ENCODE measurements around the gene DPP10. TPM values are rescaled to one million over a fixed set of nuclear protein-coding genes. Genes with fewer than 3 reads are reported as not detected.

DPP10 gene
- total RNA-seq, 4 donors from 2014 or later = 0.13 to 2.8 (median 0.48) TPM; not detected in 1

DNA sequence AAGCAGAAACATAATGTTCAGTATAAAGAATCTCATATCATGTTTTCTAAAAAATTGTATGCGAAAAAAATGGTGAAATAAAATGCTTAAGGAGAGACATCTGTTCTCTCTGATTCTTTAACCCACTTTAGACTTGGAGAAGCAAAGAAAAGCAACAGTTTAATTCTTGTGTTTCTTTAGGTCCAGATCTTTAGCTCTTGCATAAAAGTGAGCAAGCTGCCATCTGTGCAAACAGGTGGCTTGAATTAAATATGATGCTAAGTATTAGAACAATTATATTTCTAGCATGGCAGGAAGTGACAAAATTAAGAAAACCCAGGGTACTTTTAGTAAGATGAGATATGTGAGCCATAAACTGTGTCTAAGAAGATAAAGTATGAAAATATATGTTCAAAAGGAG, 1038.3 kb downstream of the DPP10 start:
- TF ChIP-seq, protein P1, sequence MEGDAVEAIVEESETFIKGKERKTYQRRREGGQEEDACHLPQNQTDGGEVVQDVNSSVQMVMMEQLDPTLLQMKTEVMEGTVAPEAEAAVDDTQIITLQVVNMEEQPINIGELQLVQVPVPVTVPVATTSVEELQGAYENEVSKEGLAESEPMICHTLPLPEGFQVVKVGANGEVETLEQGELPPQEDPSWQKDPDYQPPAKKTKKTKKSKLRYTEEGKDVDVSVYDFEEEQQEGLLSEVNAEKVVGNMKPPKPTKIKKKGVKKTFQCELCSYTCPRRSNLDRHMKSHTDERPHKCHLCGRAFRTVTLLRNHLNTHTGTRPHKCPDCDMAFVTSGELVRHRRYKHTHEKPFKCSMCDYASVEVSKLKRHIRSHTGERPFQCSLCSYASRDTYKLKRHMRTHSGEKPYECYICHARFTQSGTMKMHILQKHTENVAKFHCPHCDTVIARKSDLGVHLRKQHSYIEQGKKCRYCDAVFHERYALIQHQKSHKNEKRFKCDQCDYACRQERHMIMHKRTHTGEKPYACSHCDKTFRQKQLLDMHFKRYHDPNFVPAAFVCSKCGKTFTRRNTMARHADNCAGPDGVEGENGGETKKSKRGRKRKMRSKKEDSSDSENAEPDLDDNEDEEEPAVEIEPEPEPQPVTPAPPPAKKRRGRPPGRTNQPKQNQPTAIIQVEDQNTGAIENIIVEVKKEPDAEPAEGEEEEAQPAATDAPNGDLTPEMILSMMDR (IDR thresholded peaks at IDR 0.05) = no peak
- ATAC-seq (ENCODE audit: low FRiP score) (no peak), DNase-seq (ENCODE audit: low spot score) (no peak)

DNA sequence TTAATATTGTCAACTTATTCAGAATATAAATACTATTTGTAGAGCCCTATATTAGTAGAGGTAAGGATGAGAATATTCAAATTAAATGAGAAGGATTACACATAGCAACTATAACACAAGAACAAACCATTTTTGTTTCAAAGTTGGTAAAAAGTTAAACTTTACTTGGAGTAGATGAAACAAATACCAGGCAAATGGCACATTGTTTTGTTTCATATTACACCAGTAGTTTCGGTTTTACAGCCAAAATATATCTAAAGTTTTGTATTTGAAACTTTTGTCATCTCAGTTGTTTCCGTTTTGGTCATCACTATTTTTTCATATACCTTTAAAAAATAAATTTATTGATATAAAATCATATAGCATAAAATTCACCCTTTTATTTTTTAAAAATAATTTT, 1039.4 kb downstream of the DPP10 start:
- ATAC-seq (ENCODE audit: low FRiP score) (no peak), DNase-seq (ENCODE audit: low spot score) (no peak)
- TF ChIP-seq, protein P1 (IDR thresholded peaks at IDR 0.05) = no peak

DNA sequence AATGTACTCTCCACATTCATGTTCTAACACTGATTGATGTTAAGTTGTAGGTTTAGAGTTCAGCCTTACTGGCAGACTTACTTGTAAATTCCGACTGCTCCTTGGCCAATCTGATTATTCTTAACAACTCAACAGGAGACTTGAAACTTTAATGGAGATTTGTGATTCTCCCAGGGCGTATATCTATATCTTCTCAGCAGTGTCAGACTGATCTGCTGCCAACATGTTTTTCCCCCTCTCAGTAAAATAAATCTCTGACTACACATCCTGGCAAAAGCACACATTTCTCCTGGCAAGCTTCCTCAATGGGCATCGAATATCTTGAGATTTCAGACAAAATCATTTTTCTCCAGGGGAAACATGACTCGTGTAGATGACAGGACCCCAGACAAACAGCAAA, 1041.2 kb downstream of the DPP10 start:
- DNase-seq (ENCODE audit: low spot score) (no peak), ATAC-seq (ENCODE audit: low FRiP score) (no peak)
- TF ChIP-seq, protein P1 (IDR thresholded peaks at IDR 0.05) = no peak

DNA sequence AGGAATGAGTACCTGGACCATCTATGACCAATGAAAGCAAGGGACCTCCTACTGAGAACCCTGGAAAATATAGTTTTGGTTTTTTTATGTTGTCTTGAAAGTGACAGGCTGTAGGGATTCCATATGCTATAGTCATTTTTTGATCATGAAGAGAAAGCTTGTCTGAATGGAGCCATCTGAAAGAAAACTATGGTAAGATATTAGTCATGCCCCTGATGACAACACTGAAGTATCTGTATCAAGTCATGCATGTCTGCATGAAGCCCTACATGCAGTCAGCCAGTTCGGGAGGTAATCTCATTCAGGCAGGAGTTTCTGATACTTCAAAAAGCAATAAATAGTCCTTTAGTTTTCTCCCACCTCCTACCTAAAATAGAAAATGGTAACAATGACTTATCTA, 1042.0 kb downstream of the DPP10 start:
- DNase-seq (ENCODE audit: low spot score) = no peak
- TF ChIP-seq, protein P1 (IDR thresholded peaks at IDR 0.05) = no peak
- ATAC-seq (ENCODE audit: low FRiP score) = no peak

DNA sequence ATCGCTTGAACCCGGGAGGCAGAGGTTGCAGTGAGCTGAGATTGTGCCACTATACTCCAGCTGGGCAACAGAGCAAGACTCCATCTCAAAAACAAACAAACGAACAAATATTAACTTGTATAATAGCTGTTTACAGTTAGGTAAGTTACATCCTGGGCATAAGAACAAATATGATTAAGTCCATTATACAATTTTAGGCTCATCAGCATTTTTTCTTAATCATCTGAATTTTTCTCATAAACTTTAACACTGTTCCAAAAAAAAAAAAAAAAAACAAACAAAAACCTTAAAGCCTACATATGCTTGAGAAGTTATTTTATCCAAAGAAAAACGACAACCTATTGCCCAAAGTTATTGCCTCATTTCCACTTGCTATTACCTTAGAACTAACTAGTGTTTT, 1042.5 kb downstream of the DPP10 start:
- ATAC-seq (ENCODE audit: low FRiP score) = no peak
- TF ChIP-seq, protein P1 (IDR thresholded peaks at IDR 0.05) = no peak
- no peak for DNase-seq (ENCODE audit: low spot score)

DNA sequence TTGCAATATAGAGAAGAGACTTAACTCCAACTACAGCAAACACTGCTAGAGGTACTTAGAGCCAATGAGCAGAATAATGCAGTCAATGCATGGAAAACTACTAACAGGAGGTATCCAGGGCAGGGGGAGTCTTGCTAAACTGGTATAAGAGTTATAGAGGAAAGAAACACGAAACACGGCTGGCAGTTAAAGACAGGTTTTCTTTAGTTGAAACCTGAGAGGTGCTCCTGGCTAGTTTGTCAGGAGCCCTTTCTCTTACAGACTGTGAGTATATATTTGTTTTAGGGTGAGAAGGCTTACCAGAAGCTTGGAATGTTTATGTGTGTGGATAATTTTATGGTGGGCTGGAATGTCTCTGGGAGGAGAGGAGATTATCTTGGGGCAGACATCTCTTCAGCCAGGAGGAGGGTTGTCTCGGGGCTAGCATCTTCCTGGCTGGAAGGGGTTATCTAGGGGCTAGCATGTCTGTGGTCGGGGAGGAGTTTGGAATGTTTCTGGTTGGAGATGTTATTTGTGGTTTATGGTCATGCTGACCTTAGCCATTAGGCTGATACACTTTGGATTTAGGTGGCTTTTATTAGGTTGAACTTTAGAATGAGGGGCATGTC, 1048.8 kb downstream of the DPP10 start:
- ATAC-seq (ENCODE audit: low FRiP score) (no peak), DNase-seq (ENCODE audit: low spot score) (no peak)
- TF ChIP-seq, protein P1 (IDR thresholded peaks at IDR 0.05) = no peak

DNA sequence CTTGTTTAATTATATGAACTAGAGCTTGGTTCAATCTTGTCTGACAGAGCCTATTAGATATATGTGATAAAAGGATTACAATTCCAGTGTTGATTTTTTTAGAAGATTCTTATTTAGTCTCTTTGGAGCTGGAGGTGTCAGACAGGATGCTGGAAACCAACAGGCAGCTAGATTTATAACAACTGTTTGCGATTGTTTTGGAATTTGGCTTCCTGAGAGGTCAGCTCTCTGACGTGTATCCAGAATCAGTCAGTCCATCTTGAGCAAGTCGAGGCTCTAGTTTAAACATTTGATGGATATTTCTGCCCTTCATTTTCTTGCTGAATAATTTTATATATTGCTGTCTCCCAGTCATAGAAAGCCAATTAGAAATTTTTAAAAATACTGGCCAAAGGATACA, 1062.9 kb downstream of the DPP10 start:
- TF ChIP-seq, protein P1 (IDR thresholded peaks at IDR 0.05) = no peak
- ATAC-seq (ENCODE audit: low FRiP score) (no peak), DNase-seq (ENCODE audit: low spot score) (no peak)

Measured in omental fat pad (tissue), 4 donors.